ENCODE results near the gene TMEM151B. TPM values are rescaled to one million over a fixed set of nuclear protein-coding genes. Genes with fewer than 3 reads are reported as not detected.

TMEM151B gene
- total and polyA plus RNA-seq, 9 of the 15 experiments (the other 6 are each of a cell fraction or from before 2014, with no cell fraction given) = not detected

GRCh38 chr6:44237813-44238433, 32.3 kb upstream of the TMEM151B start (continued):
- TF ChIP-seq ZHX1 (conservative IDR thresholded peaks at IDR 0.05; ENCODE audit: low read length) (peak; percentile 70; the same call in 1 of the 2 replicates), JUN (IDR thresholded peaks at IDR 0.05; ENCODE audit: borderline replicate concordance, low read depth, low read length) (peak; percentile 96), JUN (CRISPR knock-in tag; IDR thresholded peaks at IDR 0.05; ENCODE audit: borderline replicate concordance) (peak; percentile 100), CTCF (IDR thresholded peaks at IDR 0.05 in 2 of 3, conservative IDR thresholded peaks at IDR 0.05 in 1 of 3; ENCODE audit: insufficient read depth in 2 of 3, low read depth in 1 of 3, low read length in 3 of 3) (peak; percentile 93 to 98 (median 95)), TAL1 (IDR thresholded peaks at IDR 0.05) (no peak), ADNP (tag; IDR thresholded peaks at IDR 0.05) (no peak), ZNF609 (CRISPR knock-in tag; IDR thresholded peaks at IDR 0.05; ENCODE audit: borderline replicate concordance) (no peak), RBM22 (IDR thresholded peaks at IDR 0.05; ENCODE audit: low read depth, low read length, poor library complexity, severe bottlenecking) (peak; percentile 84), HDAC3 (IDR thresholded peaks at IDR 0.05; ENCODE audit: borderline replicate concordance, partially characterized antibody) (no peak), ZKSCAN3 (CRISPR knock-in tag; IDR thresholded peaks at IDR 0.05) (no peak), ZBTB2 (IDR thresholded peaks at IDR 0.05) (peak; percentile 88), ZNF133 (CRISPR knock-in tag; IDR thresholded peaks at IDR 0.05) (no peak), GABPA (tag; conservative IDR thresholded peaks at IDR 0.05; ENCODE audit: low read depth) (peak; percentile 56; the same call in 1 of the 2 replicates), CREB3L1 (IDR thresholded peaks at IDR 0.05; ENCODE audit: borderline replicate concordance, low read depth) (peak; percentile 83; the same call in 1 of the 2 replicates), POLR2A (conservative IDR thresholded peaks at IDR 0.05) (peak; percentile 81)

Measured in K562 (cell line).